Hindlimb muscle (tissue), 1 donor: ENCODE data around the gene KMT2B. TPM values are rescaled to one million over a fixed set of nuclear protein-coding genes. Genes with fewer than 3 reads are reported as not detected.

ENCODE experiments used
- DNase-seq: peaks from one replicate; pipeline ENCODE4 v3.0.0-alpha.2; 2013
- polyA plus RNA-seq: library from polyadenylated mRNA; unstranded; fragments of 120-200 nt; gene quantifications from one replicate; pipeline ENCODE4 v1.2.1, GENCODE V29; 2013; ENCODE audit not compliant: insufficient read length

Gene KMT2B
- polyA plus RNA-seq, 1 donor: 24.6 TPM

DNA sequence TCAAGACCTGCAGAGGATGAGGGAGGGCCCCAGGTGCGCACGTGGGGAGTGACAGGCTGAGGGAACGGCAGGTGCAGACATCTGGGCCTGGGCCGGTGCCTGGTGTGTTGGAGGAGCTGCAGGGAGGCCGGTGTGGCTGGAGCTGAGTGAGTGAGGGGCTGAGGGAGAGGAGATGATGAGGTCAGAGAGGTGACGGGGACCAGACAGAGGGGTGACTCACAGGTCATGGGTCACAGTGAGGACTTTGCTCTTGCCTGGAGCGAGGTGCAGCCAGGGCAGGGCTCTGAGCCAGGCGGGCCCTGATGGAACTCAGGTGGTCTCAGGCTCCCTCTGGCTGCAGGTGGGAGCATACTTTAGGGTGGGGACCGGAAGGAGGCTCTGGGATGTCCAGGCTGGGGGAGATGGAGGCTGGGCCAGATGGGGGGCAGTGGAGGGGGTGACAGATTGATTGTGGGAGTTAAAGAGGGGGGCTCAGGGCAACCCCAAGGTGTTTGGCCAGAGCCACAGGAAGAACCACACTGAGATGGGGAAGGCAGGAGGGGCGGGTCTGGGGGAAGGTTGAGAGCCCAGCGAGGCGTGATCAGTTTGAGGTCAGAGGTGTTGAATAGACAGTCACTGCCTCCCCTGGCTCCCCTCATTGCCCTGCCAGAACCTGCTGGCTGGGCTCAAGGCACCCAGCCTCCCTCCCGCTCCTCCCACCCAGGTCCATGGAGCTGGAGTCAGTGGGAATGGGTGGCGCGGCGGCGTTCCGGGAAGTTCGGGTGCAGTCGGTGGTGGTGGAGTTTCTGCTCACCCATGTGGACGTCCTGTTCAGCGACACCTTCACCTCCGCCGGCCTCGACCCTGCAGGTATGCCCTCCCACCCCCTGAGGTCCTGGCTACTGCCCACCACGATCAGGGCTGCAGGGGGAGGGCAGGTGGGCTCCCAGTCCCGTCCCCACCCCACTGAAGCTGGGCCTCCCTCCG, 65.9 kb downstream of the KMT2B start:
- no peak for DNase-seq

DNA sequence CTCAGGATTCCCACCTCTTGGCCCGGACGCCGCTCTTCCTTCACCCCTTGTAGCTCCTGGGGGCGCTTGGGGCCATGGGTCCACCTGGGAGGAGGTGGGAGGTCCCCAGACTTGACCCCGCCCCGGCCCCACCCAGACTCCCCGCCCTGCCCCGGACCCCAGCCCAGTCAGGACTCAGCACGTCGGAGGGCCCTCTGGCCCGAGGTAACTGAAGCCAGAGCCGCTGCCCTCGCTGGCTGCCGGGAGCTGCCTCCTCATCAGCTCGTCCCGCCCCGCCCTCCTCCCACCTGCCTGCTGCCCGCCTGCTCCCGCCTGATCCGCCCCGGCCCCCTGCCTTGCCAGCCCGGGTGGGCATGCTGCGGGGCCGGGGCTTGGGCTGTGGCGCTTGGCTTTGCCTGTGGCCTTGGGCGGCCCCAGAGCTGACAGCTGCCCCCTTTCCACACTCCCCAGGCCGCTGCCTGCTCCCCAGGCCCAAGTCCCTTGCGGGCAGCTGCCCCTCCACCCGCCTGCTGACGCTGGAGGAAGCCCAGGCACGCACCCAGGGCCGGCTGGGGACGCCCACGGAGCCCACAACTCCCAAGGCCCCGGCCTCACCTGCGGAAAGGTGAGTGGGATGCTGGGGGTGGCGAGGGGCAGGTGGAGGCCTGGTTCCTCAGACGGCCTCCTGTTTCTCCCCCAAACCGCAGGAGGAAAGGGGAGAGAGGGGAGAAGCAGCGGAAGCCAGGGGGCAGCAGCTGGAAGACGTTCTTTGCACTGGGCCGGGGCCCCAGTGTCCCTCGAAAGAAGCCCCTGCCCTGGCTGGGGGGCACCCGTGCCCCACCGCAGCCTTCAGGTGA, 66.9 kb downstream of the KMT2B start:
- no peak for DNase-seq

DNA sequence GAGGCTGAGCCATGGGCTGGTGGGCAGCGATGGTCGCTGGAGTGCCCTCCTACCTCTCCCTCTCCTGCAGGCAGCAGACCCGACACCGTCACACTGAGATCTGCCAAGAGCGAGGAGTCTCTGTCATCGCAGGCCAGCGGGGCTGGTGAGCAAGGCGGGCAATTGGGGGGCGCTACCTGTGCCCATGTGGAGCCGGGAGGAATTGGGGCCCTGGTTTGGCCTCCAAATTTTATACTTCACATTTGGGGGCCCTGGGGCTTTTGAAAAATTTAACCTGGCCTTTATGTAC, 67.5 kb downstream of the KMT2B start:
- DNase-seq: no peak

DNA sequence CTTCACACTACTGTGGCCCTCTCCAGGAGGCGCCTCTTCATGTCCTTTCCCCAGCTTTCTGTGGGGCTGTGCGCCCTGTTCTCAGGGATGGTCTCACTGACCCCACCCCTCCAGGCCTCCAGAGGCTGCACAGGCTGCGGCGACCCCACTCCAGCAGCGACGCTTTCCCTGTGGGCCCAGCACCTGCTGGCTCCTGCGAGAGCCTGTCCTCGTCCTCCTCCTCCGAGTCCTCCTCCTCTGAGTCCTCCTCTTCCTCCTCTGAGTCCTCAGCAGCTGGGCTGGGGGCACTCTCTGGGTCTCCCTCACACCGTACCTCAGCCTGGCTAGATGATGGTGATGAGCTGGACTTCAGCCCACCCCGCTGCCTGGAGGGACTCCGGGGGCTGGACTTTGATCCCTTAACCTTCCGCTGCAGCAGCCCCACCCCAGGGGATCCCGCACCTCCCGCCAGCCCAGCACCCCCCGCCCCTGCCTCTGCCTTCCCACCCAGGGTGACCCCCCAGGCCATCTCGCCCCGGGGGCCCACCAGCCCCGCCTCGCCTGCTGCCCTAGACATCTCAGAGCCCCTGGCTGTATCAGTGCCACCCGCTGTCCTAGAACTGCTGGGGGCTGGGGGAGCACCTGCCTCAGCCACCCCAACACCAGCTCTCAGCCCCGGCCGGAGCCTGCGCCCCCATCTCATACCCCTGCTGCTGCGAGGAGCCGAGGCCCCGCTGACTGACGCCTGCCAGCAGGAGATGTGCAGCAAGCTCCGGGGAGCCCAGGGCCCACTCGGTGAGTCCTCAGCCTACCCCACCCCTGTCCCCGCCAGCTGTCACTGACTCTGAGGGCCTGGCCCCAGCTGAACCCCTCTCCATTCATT, 68.7 kb downstream of the KMT2B start:
- no peak for DNase-seq

DNA sequence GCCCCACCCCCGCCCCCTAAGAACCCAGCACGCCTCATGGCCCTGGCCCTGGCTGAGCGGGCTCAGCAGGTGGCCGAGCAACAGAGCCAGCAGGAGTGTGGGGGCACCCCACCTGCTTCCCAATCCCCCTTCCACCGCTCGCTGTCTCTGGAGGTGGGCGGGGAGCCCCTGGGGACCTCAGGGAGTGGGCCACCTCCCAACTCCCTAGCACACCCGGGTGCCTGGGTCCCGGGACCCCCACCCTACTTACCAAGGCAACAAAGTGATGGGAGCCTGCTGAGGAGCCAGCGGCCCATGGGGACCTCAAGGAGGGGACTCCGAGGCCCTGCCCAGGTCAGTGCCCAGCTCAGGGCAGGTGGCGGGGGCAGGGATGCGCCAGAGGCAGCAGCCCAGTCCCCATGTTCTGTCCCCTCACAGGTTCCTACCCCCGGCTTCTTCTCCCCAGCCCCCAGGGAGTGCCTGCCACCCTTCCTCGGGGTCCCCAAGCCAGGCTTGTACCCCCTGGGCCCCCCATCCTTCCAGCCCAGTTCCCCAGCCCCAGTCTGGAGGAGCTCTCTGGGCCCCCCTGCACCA, 69.5 kb downstream of the KMT2B start:
- DNase-seq: no peak

Other genes with a start within 250 kb of the KMT2B start
- 6.6 TPM for gene KRTDAP, start 227.5 kb upstream of the KMT2B start, polyA plus RNA-seq
- gene DMKN, start 204.4 kb upstream of the KMT2B start, polyA plus RNA-seq: 4.2 TPM
- 0.74 TPM for gene SBSN, start 189.7 kb upstream of the KMT2B start, polyA plus RNA-seq
- not detected for gene GAPDHS, start 184.5 kb upstream of the KMT2B start, polyA plus RNA-seq
- gene TMEM147, start 172.4 kb upstream of the KMT2B start, polyA plus RNA-seq: 48.9 TPM
- gene ATP4A, start 154.3 kb upstream of the KMT2B start, polyA plus RNA-seq: not detected
- gene PMIS2, start 131.8 kb upstream of the KMT2B start, polyA plus RNA-seq: not detected
- gene HAUS5, start 105.3 kb upstream of the KMT2B start, polyA plus RNA-seq: 13.7 TPM
- 50.1 TPM for gene RBM42, start 89.0 kb upstream of the KMT2B start, polyA plus RNA-seq
- gene ETV2, start 76.3 kb upstream of the KMT2B start, polyA plus RNA-seq: 3.4 TPM
- gene COX6B1, start 69.7 kb upstream of the KMT2B start, polyA plus RNA-seq: 256 TPM
- gene UPK1A, start 51.5 kb upstream of the KMT2B start, polyA plus RNA-seq: 0.32 TPM
- 0.15 TPM for gene ZBTB32, start 13.4 kb upstream of the KMT2B start, polyA plus RNA-seq
- 6.2 TPM for gene IGFLR1, start 24.4 kb downstream of the KMT2B start, polyA plus RNA-seq
- gene U2AF1L4, start 27.4 kb downstream of the KMT2B start, polyA plus RNA-seq: 18.2 TPM
- 31.7 TPM for gene PSENEN, start 27.6 kb downstream of the KMT2B start, polyA plus RNA-seq
- gene LIN37, start 30.6 kb downstream of the KMT2B start, polyA plus RNA-seq: 8.9 TPM
- 816 TPM for gene HSPB6, start 39.0 kb downstream of the KMT2B start, polyA plus RNA-seq
- 16.3 TPM for gene PROSER3, start 40.2 kb downstream of the KMT2B start, polyA plus RNA-seq
- gene ARHGAP33, start 57.6 kb downstream of the KMT2B start, polyA plus RNA-seq: 19.9 TPM
- 0.12 TPM for gene PRODH2, start 94.8 kb downstream of the KMT2B start, polyA plus RNA-seq
- 0.71 TPM for gene NPHS1, start 134.5 kb downstream of the KMT2B start, polyA plus RNA-seq
- gene KIRREL2, start 138.9 kb downstream of the KMT2B start, polyA plus RNA-seq: 0.31 TPM
- 6.2 TPM for gene APLP1, start 150.6 kb downstream of the KMT2B start, polyA plus RNA-seq
- gene NFKBID, start 182.5 kb downstream of the KMT2B start, polyA plus RNA-seq: 2.1 TPM
- 8.3 TPM for gene HCST, start 184.5 kb downstream of the KMT2B start, polyA plus RNA-seq
- 25.8 TPM for gene TYROBP, start 190.3 kb downstream of the KMT2B start, polyA plus RNA-seq
- 8.6 TPM for gene LRFN3, start 218.4 kb downstream of the KMT2B start, polyA plus RNA-seq